Measurements from ENCODE around the gene SLC22A23.

The SLC22A23 gene

GRCh38 chr6:3328145-3328544 is 128.7 kb downstream of the SLC22A23 start:
- TF ChIP-seq CTCF (IDR thresholded peaks at IDR 0.05; ENCODE audit: low read length), result no peak
- no peak for TF ChIP-seq EZH2phosphoT487 (IDR thresholded peaks at IDR 0.05; ENCODE audit: low read length)
- no peak for TF ChIP-seq EZH2 (optimal IDR thresholded peaks at IDR 0.05; ENCODE audit: low read depth, low read length)
- no peak overlapping the region for H3K4me2 ChIP-seq (ENCODE audit: low read depth, low read length)
- no peaks in the 10 kb centered on the region for H3K9me3 ChIP-seq (replicated peaks; ENCODE audit: insufficient read depth, low read length)
- H3K27me3 ChIP-seq (replicated peaks; ENCODE audit: insufficient read depth, low read length), result no peaks in the 10 kb centered on the region
- H3K9ac ChIP-seq (ENCODE audit: low read length), result no peak overlapping the region
- H3F3A ChIP-seq (ENCODE audit: insufficient read depth, low read length), result no peaks in the 10 kb centered on the region
- no peaks in the 10 kb centered on the region for H3K79me2 ChIP-seq (ENCODE audit: low read length)
- no peak overlapping the region for H3K27ac ChIP-seq (ENCODE audit: low read length)
- no peaks in the 10 kb centered on the region for H4K20me1 ChIP-seq (ENCODE audit: insufficient read depth, low read length)
- H3K9me2 ChIP-seq (replicated peaks; ENCODE audit: insufficient read depth, low read length), result no peaks in the 10 kb centered on the region
- H3K36me3 ChIP-seq (replicated peaks; ENCODE audit: insufficient read depth, low read length), result no peaks in the 10 kb centered on the region
- no peak overlapping the region for H2AFZ ChIP-seq (ENCODE audit: low read length)
- H3K4me3 ChIP-seq (ENCODE audit: low read length), result no peak overlapping the region
- no peak for DNase-seq
- no peaks in the 10 kb centered on the region for H3K4me1 ChIP-seq (ENCODE audit: low read length)

- no peaks in the 10 kb centered on the region for H3K79me2 ChIP-seq (ENCODE audit: low read length)
- no peaks in the 10 kb centered on the region for H4K20me1 ChIP-seq (ENCODE audit: insufficient read depth, low read length)
- no peaks in the 10 kb centered on the region for H3K9me2 ChIP-seq (replicated peaks; ENCODE audit: insufficient read depth, low read length)
- H3K27ac ChIP-seq (ENCODE audit: low read length), result no peak overlapping the region
- no peak overlapping the region for H3K9ac ChIP-seq (ENCODE audit: low read length)
- no peak for TF ChIP-seq EZH2phosphoT487 (IDR thresholded peaks at IDR 0.05; ENCODE audit: low read length)
- no peak for TF ChIP-seq EZH2 (optimal IDR thresholded peaks at IDR 0.05; ENCODE audit: low read depth, low read length)
- TF ChIP-seq CTCF (IDR thresholded peaks at IDR 0.05; ENCODE audit: low read length), result no peak
- no peak for DNase-seq
- no peak overlapping the region for H3K4me3 ChIP-seq (ENCODE audit: low read length)
- no peaks in the 10 kb centered on the region for H3K4me1 ChIP-seq (ENCODE audit: low read length)
- no peak overlapping the region for H3K4me2 ChIP-seq (ENCODE audit: low read depth, low read length)
- H3F3A ChIP-seq (ENCODE audit: insufficient read depth, low read length), result no peaks in the 10 kb centered on the region
- H3K36me3 ChIP-seq (replicated peaks; ENCODE audit: insufficient read depth, low read length), result no peaks in the 10 kb centered on the region
- no peaks in the 10 kb centered on the region for H3K9me3 ChIP-seq (replicated peaks; ENCODE audit: insufficient read depth, low read length)
- no peaks in the 10 kb centered on the region for H3K27me3 ChIP-seq (replicated peaks; ENCODE audit: insufficient read depth, low read length)
- H2AFZ ChIP-seq (ENCODE audit: low read length), result no peak overlapping the region
These were observed 129.4 kb downstream of the SLC22A23 start for GRCh38 chr6:3327403-3327802.

GRCh38 chr6:3326981-3327380 is 129.9 kb downstream of the SLC22A23 start:
- Histone ChIP-seq H3K36me3 (replicated peaks; ENCODE audit: insufficient read depth, low read length) (no peaks in the 10 kb centered on the region), H3K9ac (ENCODE audit: low read length) (no peak overlapping the region), H2AFZ (ENCODE audit: low read length) (no peak overlapping the region), H4K20me1 (ENCODE audit: insufficient read depth, low read length) (no peaks in the 10 kb centered on the region), H3K27ac (ENCODE audit: low read length) (no peak overlapping the region), H3K79me2 (ENCODE audit: low read length) (no peaks in the 10 kb centered on the region), H3K27me3 (replicated peaks; ENCODE audit: insufficient read depth, low read length) (no peaks in the 10 kb centered on the region), H3K9me3 (replicated peaks; ENCODE audit: insufficient read depth, low read length) (no peaks in the 10 kb centered on the region), H3F3A (ENCODE audit: insufficient read depth, low read length) (no peaks in the 10 kb centered on the region), H3K4me2 (ENCODE audit: low read depth, low read length) (no peak overlapping the region), H3K9me2 (replicated peaks; ENCODE audit: insufficient read depth, low read length) (no peaks in the 10 kb centered on the region), H3K4me1 (ENCODE audit: low read length) (no peaks in the 10 kb centered on the region), H3K4me3 (ENCODE audit: low read length) (no peak overlapping the region)
- no peak for TF ChIP-seq EZH2phosphoT487 (IDR thresholded peaks at IDR 0.05; ENCODE audit: low read length)
- no peak for DNase-seq

- Histone ChIP-seq H2AFZ (ENCODE audit: low read length) (no peak overlapping the region), H4K20me1 (ENCODE audit: insufficient read depth, low read length) (no peaks in the 10 kb centered on the region), H3K9me2 (replicated peaks; ENCODE audit: insufficient read depth, low read length) (no peaks in the 10 kb centered on the region), H3K9me3 (replicated peaks; ENCODE audit: insufficient read depth, low read length) (no peaks in the 10 kb centered on the region), H3K4me3 (ENCODE audit: low read length) (no peak overlapping the region), H3K36me3 (replicated peaks; ENCODE audit: insufficient read depth, low read length) (no peaks in the 10 kb centered on the region), H3K9ac (ENCODE audit: low read length) (no peak overlapping the region), H3K79me2 (ENCODE audit: low read length) (no peaks in the 10 kb centered on the region), H3K4me1 (ENCODE audit: low read length) (no peaks in the 10 kb centered on the region), H3K27ac (ENCODE audit: low read length) (no peak overlapping the region), H3F3A (ENCODE audit: insufficient read depth, low read length) (no peaks in the 10 kb centered on the region), H3K4me2 (ENCODE audit: low read depth, low read length) (no peak overlapping the region), H3K27me3 (replicated peaks; ENCODE audit: insufficient read depth, low read length) (no peaks in the 10 kb centered on the region)
- TF ChIP-seq CTCF (IDR thresholded peaks at IDR 0.05; ENCODE audit: low read length), result no peak
- no peak for TF ChIP-seq EZH2phosphoT487 (IDR thresholded peaks at IDR 0.05; ENCODE audit: low read length)
- TF ChIP-seq EZH2 (optimal IDR thresholded peaks at IDR 0.05; ENCODE audit: low read depth, low read length), result no peak
- no peak for DNase-seq
These were observed 130.5 kb downstream of the SLC22A23 start for GRCh38 chr6:3326184-3326971.

Measured in MM.1S (cell line).